ENCODE measurements around the gene HSH2D. TPM values are rescaled to one million over a fixed set of nuclear protein-coding genes. Genes with fewer than 3 reads are reported as not detected.
A peak's percentile ranks its signal among the peaks of the same experiment; 100 is the strongest.

Gene HSH2D
- total and polyA plus RNA-seq, 9 of the 15 experiments (the other 6 are each of a cell fraction or from before 2014, with no cell fraction given), result 0.03 to 1.1 (median 0.35) TPM; not detected in 1

DNA sequence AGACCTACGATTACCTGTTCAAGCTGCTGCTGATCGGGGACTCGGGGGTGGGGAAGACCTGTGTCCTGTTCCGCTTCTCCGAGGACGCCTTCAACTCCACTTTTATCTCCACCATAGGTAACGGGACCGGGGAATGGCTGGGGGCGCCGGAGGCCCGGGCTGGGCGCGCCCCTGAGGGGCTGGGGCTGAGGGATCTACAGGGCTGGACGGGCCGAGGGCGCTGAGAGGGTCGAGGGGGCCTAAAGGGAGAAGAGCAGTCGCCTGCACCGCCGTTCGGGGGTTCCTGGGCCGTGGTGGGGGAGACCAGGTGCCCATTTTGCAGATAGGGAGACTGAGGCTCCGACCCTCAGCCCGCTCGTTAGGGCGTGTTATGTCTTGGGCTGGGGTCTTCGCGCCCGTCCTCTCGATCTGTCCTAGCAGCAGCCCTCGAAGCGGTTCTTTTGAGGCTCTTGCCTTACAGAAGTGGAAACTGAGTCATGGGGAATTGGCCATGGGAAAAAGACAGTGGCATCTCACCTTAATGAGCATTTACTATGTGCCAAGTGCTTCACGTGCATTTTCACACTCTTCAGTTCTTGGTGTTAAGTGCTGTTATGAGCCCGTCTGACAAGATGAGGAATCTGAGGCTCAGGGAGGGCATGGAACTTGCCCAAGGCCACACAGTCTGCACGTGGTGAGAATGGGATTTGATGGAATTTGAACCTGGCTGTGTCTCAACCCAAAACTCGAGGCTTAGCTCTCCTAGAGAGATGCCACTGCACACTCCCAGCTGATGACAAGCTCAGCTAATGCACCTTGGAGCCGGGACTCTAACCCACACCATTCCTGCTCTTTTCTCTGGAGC lies 31.4 kb upstream of the HSH2D start (continued):
- TF ChIP-seq, protein P1, sequence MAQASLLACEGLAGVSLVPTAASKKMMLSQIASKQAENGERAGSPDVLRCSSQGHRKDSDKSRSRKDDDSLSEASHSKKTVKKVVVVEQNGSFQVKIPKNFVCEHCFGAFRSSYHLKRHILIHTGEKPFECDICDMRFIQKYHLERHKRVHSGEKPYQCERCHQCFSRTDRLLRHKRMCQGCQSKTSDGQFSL (CRISPR knock-in tag; IDR thresholded peaks at IDR 0.05), result peak; percentile 95
- TF ChIP-seq, protein P1 (tag; IDR thresholded peaks at IDR 0.05), result peak in 1 of 2 experiments; percentile 77; a peak in 2 of 4 replicates
- TF ChIP-seq HOXB6 (CRISPR knock-in tag; IDR thresholded peaks at IDR 0.05; ENCODE audit: borderline replicate concordance) (no peak), POLR2A (conservative IDR thresholded peaks at IDR 0.05) (peak; percentile 68), SMAD2 (IDR thresholded peaks at IDR 0.05; ENCODE audit: low read depth, low read length) (no peak), POLR2B (IDR thresholded peaks at IDR 0.05; ENCODE audit: low read depth, partially characterized antibody) (peak; percentile 59), HDAC2 (IDR thresholded peaks at IDR 0.05) (peak; percentile 93), POLR2AphosphoS5 (IDR thresholded peaks at IDR 0.05; ENCODE audit: control insufficient read depth, insufficient read depth, low read depth, low read length) (peak; percentile 47; the same call in 1 of the 2 replicates), HDGF (IDR thresholded peaks at IDR 0.05) (0 out of 2 replicates have a peak, but pooled peaks have one; percentile 49), BRCA1 (IDR thresholded peaks at IDR 0.05) (no peak), BRCA1 (CRISPR knock-in tag; IDR thresholded peaks at IDR 0.05) (no peak), SRSF7 (optimal IDR thresholded peaks at IDR 0.05; ENCODE audit: low read depth, low read length) (no peak), TCF3 (CRISPR knock-in tag; IDR thresholded peaks at IDR 0.05) (no peak)
- TF ChIP-seq, protein P2, sequence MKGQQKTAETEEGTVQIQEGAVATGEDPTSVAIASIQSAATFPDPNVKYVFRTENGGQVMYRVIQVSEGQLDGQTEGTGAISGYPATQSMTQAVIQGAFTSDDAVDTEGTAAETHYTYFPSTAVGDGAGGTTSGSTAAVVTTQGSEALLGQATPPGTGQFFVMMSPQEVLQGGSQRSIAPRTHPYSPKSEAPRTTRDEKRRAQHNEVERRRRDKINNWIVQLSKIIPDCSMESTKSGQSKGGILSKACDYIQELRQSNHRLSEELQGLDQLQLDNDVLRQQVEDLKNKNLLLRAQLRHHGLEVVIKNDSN (CRISPR knock-in tag; IDR thresholded peaks at IDR 0.05), result peak; percentile 48; the same call in 1 of the 2 replicates
- TF ChIP-seq, protein P3, sequence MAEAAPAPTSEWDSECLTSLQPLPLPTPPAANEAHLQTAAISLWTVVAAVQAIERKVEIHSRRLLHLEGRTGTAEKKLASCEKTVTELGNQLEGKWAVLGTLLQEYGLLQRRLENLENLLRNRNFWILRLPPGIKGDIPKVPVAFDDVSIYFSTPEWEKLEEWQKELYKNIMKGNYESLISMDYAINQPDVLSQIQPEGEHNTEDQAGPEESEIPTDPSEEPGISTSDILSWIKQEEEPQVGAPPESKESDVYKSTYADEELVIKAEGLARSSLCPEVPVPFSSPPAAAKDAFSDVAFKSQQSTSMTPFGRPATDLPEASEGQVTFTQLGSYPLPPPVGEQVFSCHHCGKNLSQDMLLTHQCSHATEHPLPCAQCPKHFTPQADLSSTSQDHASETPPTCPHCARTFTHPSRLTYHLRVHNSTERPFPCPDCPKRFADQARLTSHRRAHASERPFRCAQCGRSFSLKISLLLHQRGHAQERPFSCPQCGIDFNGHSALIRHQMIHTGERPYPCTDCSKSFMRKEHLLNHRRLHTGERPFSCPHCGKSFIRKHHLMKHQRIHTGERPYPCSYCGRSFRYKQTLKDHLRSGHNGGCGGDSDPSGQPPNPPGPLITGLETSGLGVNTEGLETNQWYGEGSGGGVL (CRISPR knock-in tag; IDR thresholded peaks at IDR 0.05), result no peak
- TF ChIP-seq, protein P4, sequence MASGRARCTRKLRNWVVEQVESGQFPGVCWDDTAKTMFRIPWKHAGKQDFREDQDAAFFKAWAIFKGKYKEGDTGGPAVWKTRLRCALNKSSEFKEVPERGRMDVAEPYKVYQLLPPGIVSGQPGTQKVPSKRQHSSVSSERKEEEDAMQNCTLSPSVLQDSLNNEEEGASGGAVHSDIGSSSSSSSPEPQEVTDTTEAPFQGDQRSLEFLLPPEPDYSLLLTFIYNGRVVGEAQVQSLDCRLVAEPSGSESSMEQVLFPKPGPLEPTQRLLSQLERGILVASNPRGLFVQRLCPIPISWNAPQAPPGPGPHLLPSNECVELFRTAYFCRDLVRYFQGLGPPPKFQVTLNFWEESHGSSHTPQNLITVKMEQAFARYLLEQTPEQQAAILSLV (tag; IDR thresholded peaks at IDR 0.05), result no peak

All from K562 (cell line).